HCT116 (cell line): ENCODE results near the gene TMED10.

Experiments used
- ELF1 ChIP-seq: IDR thresholded peaks from 2 replicates; pipeline ENCODE4 v1.6.1; 2012; ENCODE audit warnings: low read depth, borderline replicate concordance
- POLR2AphosphoS5 ChIP-seq: IDR thresholded peaks from 2 replicates; pipeline ENCODE4 v1.6.1; 2011; ENCODE audit warnings: mild to moderate bottlenecking, low read depth, low read length, moderate library complexity
- SP1 ChIP-seq: IDR thresholded peaks from 2 replicates; pipeline ENCODE4 v1.6.1; 2012; ENCODE audit warnings: low read depth
- SRF ChIP-seq: IDR thresholded peaks from 2 replicates; pipeline ENCODE4 v1.6.1; 2012; ENCODE audit warnings: low read depth
- TF ChIP-seq, protein P1 (sequence below), 3 experiments: fragments of 200-600 bp in 1 of 3; sonication (generic) in 1 of 3; IDR thresholded peaks in 2 of 3; conservative IDR thresholded peaks in 1 of 3; 2 replicates each; pipeline ENCODE4 v1.5.1; 2012 to 2017; ENCODE audit warnings: low read depth in 2 of 3, low read length in 2 of 3, antibody characterized with exemption in 1 of 3, borderline replicate concordance in 1 of 3, control low read depth in 1 of 3, mild to moderate bottlenecking in 1 of 3, mixed read lengths in 1 of 3, mixed run types in 1 of 3, moderate library complexity in 1 of 3; ENCODE audit not compliant: insufficient read depth in 1 of 3

GRCh38 chr14:75092698-75093097 is 83.7 kb downstream of the TMED10 start:
- TF ChIP-seq SRF (no peak), POLR2AphosphoS5 (no peak), SP1 (no peak), ELF1 (no peak)
- TF ChIP-seq, protein P1, sequence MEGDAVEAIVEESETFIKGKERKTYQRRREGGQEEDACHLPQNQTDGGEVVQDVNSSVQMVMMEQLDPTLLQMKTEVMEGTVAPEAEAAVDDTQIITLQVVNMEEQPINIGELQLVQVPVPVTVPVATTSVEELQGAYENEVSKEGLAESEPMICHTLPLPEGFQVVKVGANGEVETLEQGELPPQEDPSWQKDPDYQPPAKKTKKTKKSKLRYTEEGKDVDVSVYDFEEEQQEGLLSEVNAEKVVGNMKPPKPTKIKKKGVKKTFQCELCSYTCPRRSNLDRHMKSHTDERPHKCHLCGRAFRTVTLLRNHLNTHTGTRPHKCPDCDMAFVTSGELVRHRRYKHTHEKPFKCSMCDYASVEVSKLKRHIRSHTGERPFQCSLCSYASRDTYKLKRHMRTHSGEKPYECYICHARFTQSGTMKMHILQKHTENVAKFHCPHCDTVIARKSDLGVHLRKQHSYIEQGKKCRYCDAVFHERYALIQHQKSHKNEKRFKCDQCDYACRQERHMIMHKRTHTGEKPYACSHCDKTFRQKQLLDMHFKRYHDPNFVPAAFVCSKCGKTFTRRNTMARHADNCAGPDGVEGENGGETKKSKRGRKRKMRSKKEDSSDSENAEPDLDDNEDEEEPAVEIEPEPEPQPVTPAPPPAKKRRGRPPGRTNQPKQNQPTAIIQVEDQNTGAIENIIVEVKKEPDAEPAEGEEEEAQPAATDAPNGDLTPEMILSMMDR (IDR thresholded peaks at IDR 0.05 in 2 of 3, conservative IDR thresholded peaks at IDR 0.05 in 1 of 3; ENCODE audit: borderline replicate concordance in 1 of 3, insufficient read depth in 1 of 3, low read depth in 2 of 3, low read length in 2 of 3), result no peak
